K562 (cell line): ENCODE measurements around the gene SLC35B1. TPM values are rescaled to one million over a fixed set of nuclear protein-coding genes. Genes with fewer than 3 reads are reported as not detected.
A peak's percentile ranks its signal among the peaks of the same experiment; 100 is the strongest.

ENCODE experiments used
- ARID3B ChIP-seq: fragments of 250-450 bp; sonication (Bioruptor Pico); IDR thresholded peaks from 2 replicates; pipeline ENCODE4 v1.4.0; 2020; ENCODE audit warnings: borderline replicate concordance
- CREBBP ChIP-seq: IDR thresholded peaks from one replicate; pipeline ENCODE4 v1.6.1; 2012; ENCODE audit warnings: low read depth, mild to moderate bottlenecking, control low read depth, inconsistent platforms, low read length
- EHMT2 ChIP-seq: fragments of 450-650 bp; IDR thresholded peaks from 2 replicates; pipeline ENCODE4 v1.6.1; 2018; ENCODE audit warnings: antibody characterized with exemption
- FOXJ3 ChIP-seq: sonication (generic); formaldehyde crosslinking; IDR thresholded peaks from 2 replicates; pipeline ENCODE4 v1.4.0; 2020; ENCODE audit warnings: mild to moderate bottlenecking, missing genetic modification reagents
- HDAC1 ChIP-seq, 2 experiments: fragments of 450-650 bp; IDR thresholded peaks; 2 replicates each; pipeline ENCODE4 v1.6.1; 2016 to 2017; ENCODE audit warnings: inconsistent platforms in 1 of 2, mild to moderate bottlenecking in 1 of 2, moderate library complexity in 1 of 2
- HDGF ChIP-seq: fragments of 450-650 bp; IDR thresholded peaks from 2 replicates; pipeline ENCODE4 v1.6.1; 2016
- HNRNPK ChIP-seq: fragments of 200-400 bp; formaldehyde crosslinking; IDR thresholded peaks from one replicate; pipeline ENCODE4 v1.6.1; 2018; ENCODE audit warnings: mild to moderate bottlenecking, low read depth, low read length; ENCODE audit not compliant: poor library complexity, severe bottlenecking
- NR1H2 ChIP-seq: sonication (generic); formaldehyde crosslinking; IDR thresholded peaks from 2 replicates; pipeline ENCODE4 v1.4.0; 2020; ENCODE audit warnings: mild to moderate bottlenecking, missing genetic modification reagents
- PHTF2 ChIP-seq: fragments of 250-450 bp; sonication (Bioruptor Pico); IDR thresholded peaks from 2 replicates; pipeline ENCODE4 v1.5.0; 2021; ENCODE audit warnings: mild to moderate bottlenecking
- PRMT5 ChIP-seq: sonication (generic); formaldehyde crosslinking; IDR thresholded peaks from 2 replicates; pipeline ENCODE4 v1.5.0; 2020; ENCODE audit warnings: missing genetic modification reagents
- RBFOX2 ChIP-seq: fragments of 200-400 bp; formaldehyde crosslinking; IDR thresholded peaks from 2 replicates; pipeline ENCODE4 v1.6.1; 2017; ENCODE audit warnings: low read depth, mild to moderate bottlenecking, low read length, moderate library complexity
- RBM22 ChIP-seq: fragments of 200-400 bp; formaldehyde crosslinking; IDR thresholded peaks from 2 replicates; pipeline ENCODE4 v1.6.1; 2018; ENCODE audit warnings: low read length, low read depth; ENCODE audit not compliant: poor library complexity, severe bottlenecking
- SAP30 ChIP-seq: fragments of 200-600 bp; sonication (generic); IDR thresholded peaks from 2 replicates; pipeline ENCODE4 v1.6.1; 2012; ENCODE audit warnings: borderline replicate concordance, low read depth, mild to moderate bottlenecking, moderate library complexity, low read length, control low read depth, inconsistent platforms; ENCODE audit not compliant: insufficient read depth, poor library complexity, severe bottlenecking
- TCF7 ChIP-seq: sonication (generic); IDR thresholded peaks from 2 replicates; pipeline ENCODE4 v1.6.1; 2016; ENCODE audit warnings: antibody characterized with exemption, borderline replicate concordance
- U2AF1 ChIP-seq: fragments of 200-400 bp; formaldehyde crosslinking; optimal IDR thresholded peaks from 2 replicates; pipeline ENCODE3; 2017; ENCODE audit warnings: mild to moderate bottlenecking, low read depth, low read length, moderate library complexity
- ZNF12 ChIP-seq: sonication (generic); formaldehyde crosslinking; IDR thresholded peaks from 2 replicates; pipeline ENCODE4 v1.4.0; 2020; ENCODE audit warnings: mild to moderate bottlenecking, missing genetic modification reagents
- ZNF133 ChIP-seq: fragments of 250-450 bp; sonication (Bioruptor Pico); IDR thresholded peaks from 2 replicates; pipeline ENCODE4 v1.4.0; 2020; ENCODE audit warnings: mild to moderate bottlenecking
- ZNF143 ChIP-seq: sonication (generic); formaldehyde crosslinking; IDR thresholded peaks from 2 replicates; pipeline ENCODE4 v1.9.0; 2022; ENCODE audit warnings: mild to moderate bottlenecking, missing genetic modification reagents
- ZNF274 ChIP-seq: IDR thresholded peaks from 2 replicates; pipeline ENCODE4 v1.6.1; 2011; ENCODE audit warnings: low read depth, mild to moderate bottlenecking, low read length, moderate library complexity, borderline replicate concordance
- ZNF316 ChIP-seq: fragments of 450-650 bp; IDR thresholded peaks from 2 replicates; pipeline ENCODE4 v1.6.1; 2016
- ZNF324 ChIP-seq: fragments of 250-450 bp; sonication (Bioruptor Pico); IDR thresholded peaks from 2 replicates; pipeline ENCODE4 v1.4.0; 2020; ENCODE audit warnings: mild to moderate bottlenecking
- ZNF444 ChIP-seq: fragments of 250-450 bp; sonication (Bioruptor Pico); IDR thresholded peaks from 2 replicates; pipeline ENCODE4 v1.4.0; 2020; ENCODE audit warnings: mild to moderate bottlenecking, moderate library complexity
- polyA plus RNA-seq, 8 experiments: library from polyadenylated mRNA; depleted of rRNA in 4 of 8; stranded (reverse) in 5 of 8; unstranded in 3 of 8; fragments of >200 nt; fragmentation: Nextera tagmentation in 2 of 8; fragmentation: Illumina TruSeq in 1 of 8; extraction: Ambion mirVana in 2 of 8; extraction: Trizol in 1 of 8; gene quantifications; 2 replicates each; pipeline versions ENCODE4 v1.2.1 to v1.2.3, GENCODE V29; 2011 to 2014; ENCODE audit warnings: inconsistent platforms in 1 of 8, missing spikeins in 1 of 8
- total RNA-seq, 7 experiments: library from RNA; depleted of rRNA in 6 of 7; stranded (reverse); fragments of >200 nt in 6 of 7; fragmentation: Illumina TruSeq in 2 of 7; extraction: Trizol in 2 of 7; gene quantifications; 2 replicates each; pipeline versions ENCODE4 v1.2.1 to v1.2.3, GENCODE V29; 2011 to 2021; ENCODE audit warnings: low replicate concordance in 1 of 7
- TF ChIP-seq, protein P1 (sequence below): fragments of 450-650 bp; formaldehyde crosslinking; IDR thresholded peaks from 2 replicates; pipeline ENCODE4 v1.4.0; 2020; ENCODE audit warnings: mild to moderate bottlenecking
- TF ChIP-seq, protein P2 (sequence below): sonication (generic); formaldehyde crosslinking; IDR thresholded peaks from 2 replicates; pipeline ENCODE4 v1.5.0; 2020; ENCODE audit warnings: missing genetic modification reagents
- TF ChIP-seq, protein P3 (sequence below), 2 experiments: fragments of 450-650 bp; conservative IDR thresholded peaks; 2 replicates each; pipeline ENCODE4 v1.6.1; 2017; ENCODE audit warnings: mild to moderate bottlenecking in 2 of 2, moderate library complexity in 2 of 2

The SLC35B1 gene
- total and polyA plus RNA-seq, 9 of the 15 experiments (the other 6 are each of a cell fraction or from before 2014, with no cell fraction given), result 51.4 to 87.9 (median 66.3) TPM

- TF ChIP-seq HDAC1 (IDR thresholded peaks at IDR 0.05) (peak; percentile 24 to 99; a peak in 3 of 4 replicates), ZNF143 (no peak), RBM22 (no peak), ZNF12 (0 out of 2 replicates have a peak, but pooled peaks have one; percentile 31), ZNF324 (CRISPR knock-in tag) (peak; percentile 41; the same call in 1 of the 2 replicates), ZNF444 (CRISPR knock-in tag) (peak; percentile 70; the same call in 1 of the 2 replicates), EHMT2 (peak; percentile 98), HNRNPK (no peak), ZNF133 (CRISPR knock-in tag) (no peak), SAP30 (no peak), ZNF316 (peak; percentile 65), NR1H2 (CRISPR knock-in tag) (no peak), RBFOX2 (no peak), CREBBP (no peak), FOXJ3 (CRISPR knock-in tag) (peak; percentile 78; the same call in 1 of the 2 replicates), HDGF (no peak), TCF7 (peak; percentile 96), PRMT5 (no peak), PHTF2 (CRISPR knock-in tag) (peak; percentile 92), ZNF274 (peak; percentile 94), U2AF1 (no peak), ARID3B (CRISPR knock-in tag) (no peak; the same call in 1 of the 2 replicates)
- TF ChIP-seq, protein P1, sequence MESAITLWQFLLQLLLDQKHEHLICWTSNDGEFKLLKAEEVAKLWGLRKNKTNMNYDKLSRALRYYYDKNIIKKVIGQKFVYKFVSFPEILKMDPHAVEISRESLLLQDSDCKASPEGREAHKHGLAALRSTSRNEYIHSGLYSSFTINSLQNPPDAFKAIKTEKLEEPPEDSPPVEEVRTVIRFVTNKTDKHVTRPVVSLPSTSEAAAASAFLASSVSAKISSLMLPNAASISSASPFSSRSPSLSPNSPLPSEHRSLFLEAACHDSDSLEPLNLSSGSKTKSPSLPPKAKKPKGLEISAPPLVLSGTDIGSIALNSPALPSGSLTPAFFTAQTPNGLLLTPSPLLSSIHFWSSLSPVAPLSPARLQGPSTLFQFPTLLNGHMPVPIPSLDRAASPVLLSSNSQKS (CRISPR knock-in tag), result no peak
- TF ChIP-seq, protein P2, sequence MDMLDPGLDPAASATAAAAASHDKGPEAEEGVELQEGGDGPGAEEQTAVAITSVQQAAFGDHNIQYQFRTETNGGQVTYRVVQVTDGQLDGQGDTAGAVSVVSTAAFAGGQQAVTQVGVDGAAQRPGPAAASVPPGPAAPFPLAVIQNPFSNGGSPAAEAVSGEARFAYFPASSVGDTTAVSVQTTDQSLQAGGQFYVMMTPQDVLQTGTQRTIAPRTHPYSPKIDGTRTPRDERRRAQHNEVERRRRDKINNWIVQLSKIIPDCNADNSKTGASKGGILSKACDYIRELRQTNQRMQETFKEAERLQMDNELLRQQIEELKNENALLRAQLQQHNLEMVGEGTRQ, result no peak
- TF ChIP-seq, protein P3, sequence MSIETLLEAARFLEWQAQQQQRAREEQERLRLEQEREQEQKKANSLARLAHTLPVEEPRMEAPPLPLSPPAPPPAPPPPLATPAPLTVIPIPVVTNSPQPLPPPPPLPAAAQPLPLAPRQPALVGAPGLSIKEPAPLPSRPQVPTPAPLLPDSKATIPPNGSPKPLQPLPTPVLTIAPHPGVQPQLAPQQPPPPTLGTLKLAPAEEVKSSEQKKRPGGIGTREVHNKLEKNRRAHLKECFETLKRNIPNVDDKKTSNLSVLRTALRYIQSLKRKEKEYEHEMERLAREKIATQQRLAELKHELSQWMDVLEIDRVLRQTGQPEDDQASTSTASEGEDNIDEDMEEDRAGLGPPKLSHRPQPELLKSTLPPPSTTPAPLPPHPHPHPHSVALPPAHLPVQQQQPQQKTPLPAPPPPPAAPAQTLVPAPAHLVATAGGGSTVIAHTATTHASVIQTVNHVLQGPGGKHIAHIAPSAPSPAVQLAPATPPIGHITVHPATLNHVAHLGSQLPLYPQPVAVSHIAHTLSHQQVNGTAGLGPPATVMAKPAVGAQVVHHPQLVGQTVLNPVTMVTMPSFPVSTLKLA (conservative IDR thresholded peaks at IDR 0.05), result peak; percentile 93 to 97
Observed at GRCh38 chr17:49739641-49740271, 32.0 kb upstream of the SLC35B1 start (continued).
